CD4-positive, alpha-beta T cell treated with Interleukin-2 at 100 ng/mL for 4 hours (primary cell): ENCODE results near the gene PSMD2.

Source experiments
- DNase-seq: peaks from one replicate; pipeline ENCODE4 v3.0.0-alpha.2; 2020; ENCODE audit warnings: low spot score

The PSMD2 gene

DNA sequence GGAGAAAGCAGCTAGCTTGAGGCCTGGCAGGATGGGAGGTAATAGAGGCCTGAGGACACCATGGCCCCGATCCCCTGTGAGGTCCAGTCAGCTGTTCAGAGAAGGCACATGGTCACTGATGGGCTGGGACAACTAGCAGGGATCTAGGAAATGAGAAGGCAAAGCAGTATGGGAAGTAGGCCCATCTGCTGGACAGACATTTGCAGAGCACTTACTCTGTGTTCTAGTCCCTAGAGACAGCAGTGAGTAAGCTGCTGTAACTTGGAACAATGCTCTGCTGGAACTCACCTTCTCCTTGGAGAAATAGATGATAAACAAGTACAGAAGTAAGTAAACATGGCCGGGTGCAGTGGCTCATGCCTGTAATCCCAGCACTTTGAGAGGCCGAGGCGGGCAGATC is 16.1 kb upstream of the PSMD2 start:
- DNase-seq, result no peak

GRCh38 chr3:184283681-184284080 is 15.4 kb upstream of the PSMD2 start:
- no peak for DNase-seq

DNA sequence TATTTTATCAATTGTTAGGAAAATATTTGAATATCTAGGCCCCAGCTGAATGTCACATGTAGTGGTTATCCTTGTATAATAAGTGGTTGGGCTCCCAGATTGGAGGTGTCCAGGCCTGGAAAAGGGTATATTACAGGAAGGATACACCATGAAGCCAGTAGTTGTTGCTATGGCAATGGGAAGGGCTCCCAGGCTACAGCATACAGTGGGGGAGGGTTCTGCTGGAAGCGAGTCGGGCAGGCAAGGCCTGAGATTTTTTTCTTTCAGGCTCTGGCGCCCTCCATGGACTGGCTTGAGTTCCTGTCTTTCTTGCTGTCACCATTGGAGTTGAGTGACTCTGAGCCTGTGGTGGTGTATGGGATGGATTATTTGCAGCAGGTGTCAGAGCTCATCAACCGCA is 14.3 kb upstream of the PSMD2 start:
- peak; percentile 22 for DNase-seq

DNA sequence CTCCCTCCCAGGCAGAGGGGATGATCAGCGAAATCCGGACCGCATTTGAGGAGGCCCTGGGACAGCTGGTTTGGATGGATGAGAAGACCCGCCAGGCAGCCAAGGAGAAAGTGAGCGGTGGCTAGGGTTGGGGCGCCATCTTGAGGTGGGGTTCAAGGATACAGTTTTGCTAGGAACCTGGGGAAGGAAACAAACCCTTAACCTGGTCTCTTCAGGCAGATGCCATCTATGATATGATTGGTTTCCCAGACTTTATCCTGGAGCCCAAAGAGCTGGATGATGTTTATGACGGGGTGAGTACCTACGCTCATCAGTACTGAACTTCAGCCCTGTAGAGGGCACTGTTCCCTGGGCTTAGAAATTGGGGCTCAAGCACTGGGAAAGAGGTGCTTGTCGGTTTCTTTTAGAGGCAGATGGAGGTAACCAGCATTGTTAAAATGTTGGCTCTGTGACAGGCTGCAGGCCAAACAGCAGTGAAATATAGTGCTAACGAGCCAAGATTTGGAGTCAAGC is 9.6 kb upstream of the PSMD2 start:
- peak; percentile 58 for DNase-seq

GRCh38 chr3:184290331-184290730 is 8.7 kb upstream of the PSMD2 start:
- DNase-seq, result no peak

DNA sequence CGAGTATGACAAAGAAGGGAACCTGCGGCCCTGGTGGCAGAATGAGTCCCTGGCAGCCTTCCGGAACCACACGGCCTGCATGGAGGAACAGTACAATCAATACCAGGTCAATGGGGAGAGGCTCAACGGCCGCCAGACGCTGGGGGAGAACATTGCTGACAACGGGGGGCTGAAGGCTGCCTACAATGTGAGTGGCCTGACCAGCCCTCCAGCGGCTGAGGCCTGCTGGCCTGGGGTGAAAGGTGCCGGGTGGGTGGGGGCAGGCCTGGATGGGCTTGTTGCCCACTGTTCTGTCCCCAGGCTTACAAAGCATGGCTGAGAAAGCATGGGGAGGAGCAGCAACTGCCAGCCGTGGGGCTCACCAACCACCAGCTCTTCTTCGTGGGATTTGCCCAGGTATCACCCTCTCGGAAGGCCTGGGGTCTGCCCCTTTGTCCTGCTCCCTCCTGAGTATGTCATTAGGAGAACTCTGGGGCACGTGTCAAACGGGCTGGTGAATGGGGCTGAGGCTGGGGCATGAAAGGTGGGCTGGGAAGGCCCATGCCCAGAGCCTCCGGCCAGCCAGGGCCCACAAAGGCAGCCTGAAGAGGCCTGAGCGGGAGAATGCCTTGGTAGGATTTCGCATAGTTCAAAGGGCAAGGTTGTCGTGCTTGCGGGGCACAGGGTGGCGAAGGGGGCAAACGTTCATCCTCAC is 7.8 kb upstream of the PSMD2 start:
- no peak for DNase-seq

DNA sequence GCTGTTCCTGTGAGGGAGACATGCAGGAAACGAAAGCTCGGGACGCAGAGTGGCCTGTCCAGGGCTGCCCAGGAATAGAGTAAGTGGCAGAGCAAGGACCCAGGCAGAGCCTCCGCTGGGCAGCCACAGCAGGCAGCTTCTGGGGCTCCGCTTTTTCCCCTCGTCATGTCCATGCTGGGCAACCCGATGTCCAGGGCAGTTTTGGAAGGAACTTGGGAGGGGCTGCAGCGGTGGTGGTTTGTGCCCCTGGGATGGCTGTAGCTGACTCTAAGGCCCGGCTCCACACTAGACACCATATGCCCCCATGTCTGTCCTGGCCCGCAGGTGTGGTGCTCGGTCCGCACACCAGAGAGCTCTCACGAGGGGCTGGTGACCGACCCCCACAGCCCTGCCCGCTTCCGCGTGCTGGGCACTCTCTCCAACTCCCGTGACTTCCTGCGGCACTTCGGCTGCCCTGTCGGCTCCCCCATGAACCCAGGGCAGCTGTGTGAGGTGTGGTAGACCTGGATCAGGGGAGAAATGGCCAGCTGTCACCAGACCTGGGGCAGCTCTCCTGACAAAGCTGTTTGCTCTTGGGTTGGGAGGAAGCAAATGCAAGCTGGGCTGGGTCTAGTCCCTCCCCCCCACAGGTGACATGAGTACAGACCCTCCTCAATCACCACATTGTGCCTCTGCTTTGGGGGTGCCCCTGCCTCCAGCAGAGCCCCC is 7.1 kb upstream of the PSMD2 start:
- no peak for DNase-seq

DNA sequence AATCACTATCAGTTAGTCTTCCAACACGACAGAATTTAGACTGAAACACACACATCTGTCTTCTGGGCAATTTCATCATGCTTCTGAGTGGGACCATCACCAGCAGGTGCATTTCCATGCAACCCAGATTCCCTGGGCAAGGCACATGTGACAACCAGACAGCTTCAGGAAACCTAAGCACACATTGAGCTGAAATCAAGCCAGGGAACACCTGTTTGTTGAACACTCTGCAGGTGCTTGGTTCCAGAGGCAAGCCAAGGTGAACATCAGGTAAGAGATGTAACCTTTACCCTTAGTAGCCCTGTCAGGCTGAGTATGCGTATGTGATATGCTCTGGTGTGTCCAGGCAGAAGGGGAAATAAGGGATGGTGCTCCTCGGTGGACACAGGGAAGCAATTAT is 3.3 kb upstream of the PSMD2 start:
- no peak for DNase-seq

GRCh38 chr3:184296616-184297015 is 2.4 kb upstream of the PSMD2 start:
- no peak for DNase-seq

- DNase-seq, result no peak
Observed at GRCh38 chr3:184299488-184300377, 692 bp downstream of the PSMD2 start.

- no peak for DNase-seq
Observed at GRCh38 chr3:184300378-184300720, 1.3 kb downstream of the PSMD2 start.

GRCh38 chr3:184305577-184305976 is 6.5 kb downstream of the PSMD2 start:
- DNase-seq, result no peak

DNA sequence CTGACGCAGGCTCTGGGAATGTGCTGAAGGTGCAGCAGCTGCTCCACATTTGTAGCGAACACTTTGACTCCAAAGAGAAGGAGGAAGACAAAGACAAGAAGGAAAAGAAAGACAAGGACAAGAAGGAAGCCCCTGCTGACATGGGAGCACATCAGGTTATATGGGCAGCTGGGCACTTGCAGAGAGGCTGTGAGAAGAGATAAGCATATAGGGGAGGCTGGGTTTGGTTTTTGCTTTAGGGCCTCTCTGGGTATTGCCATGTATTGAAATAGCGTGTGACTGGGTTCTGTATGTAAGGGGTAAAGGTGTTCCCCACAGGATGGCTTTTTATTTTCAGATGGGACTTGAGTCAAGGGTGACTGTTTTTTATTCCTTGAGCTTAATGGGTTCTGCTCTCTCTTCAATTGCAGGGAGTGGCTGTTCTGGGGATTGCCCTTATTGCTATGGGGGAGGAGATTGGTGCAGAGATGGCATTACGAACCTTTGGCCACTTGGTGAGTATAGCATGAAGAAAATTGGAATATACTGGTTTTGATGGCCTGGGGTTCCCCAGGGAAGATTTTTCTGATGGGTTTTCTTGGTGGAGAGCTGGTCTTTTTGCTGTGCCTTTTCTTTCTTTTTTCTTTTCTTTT is 7.4 kb downstream of the PSMD2 start:
- DNase-seq, result no peak

DNA sequence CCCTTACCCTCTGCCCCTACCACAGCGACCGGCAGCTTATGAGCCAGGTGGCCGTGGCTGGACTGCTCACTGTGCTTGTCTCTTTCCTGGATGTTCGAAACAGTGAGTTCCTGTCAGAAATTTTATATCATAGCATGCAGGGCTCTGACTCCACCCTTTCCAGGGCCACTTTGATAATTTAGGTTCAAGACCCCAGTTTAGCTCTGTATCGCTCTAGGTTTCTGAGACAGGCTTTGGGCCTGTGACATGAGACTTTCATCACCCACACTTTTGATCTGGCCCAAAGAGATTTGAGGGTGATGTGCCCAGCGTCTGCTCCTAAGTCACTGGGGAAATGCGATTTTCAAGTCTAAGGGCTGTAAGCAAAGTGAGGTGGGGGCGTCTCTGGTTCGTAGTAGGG is 8.9 kb downstream of the PSMD2 start:
- DNase-seq, result no peak

DNA sequence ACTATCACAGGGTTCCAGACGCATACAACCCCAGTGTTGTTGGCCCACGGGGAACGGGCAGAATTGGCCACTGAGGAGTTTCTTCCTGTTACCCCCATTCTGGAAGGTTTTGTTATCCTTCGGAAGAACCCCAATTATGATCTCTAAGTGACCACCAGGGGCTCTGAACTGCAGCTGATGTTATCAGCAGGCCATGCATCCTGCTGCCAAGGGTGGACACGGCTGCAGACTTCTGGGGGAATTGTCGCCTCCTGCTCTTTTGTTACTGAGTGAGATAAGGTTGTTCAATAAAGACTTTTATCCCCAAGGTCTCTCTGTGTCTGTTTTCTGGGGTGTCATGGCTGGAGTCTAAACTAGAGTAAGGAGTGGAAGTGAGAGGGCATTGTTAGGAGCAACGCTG is 9.7 kb downstream of the PSMD2 start:
- DNase-seq, result no peak

DNA sequence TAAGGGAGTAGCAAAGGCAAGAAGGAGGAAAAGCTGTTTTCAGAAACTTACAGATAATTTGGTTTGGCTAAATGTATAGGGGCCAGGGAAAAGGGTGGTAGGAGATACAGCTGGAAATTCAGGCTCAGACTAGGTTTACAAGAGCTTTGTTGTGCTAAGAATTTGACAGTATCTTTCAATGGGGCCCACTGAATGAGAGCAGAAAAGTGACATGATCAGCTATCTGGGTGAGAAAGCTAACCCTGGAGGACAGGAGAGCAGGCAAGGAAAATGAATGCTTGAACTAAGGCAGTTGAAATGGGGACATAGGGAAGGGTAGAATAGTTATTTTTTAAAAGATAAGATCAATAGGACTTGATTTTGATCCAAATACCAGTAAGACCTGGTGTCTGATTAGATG is 12.6 kb downstream of the PSMD2 start:
- no peak for DNase-seq

DNA sequence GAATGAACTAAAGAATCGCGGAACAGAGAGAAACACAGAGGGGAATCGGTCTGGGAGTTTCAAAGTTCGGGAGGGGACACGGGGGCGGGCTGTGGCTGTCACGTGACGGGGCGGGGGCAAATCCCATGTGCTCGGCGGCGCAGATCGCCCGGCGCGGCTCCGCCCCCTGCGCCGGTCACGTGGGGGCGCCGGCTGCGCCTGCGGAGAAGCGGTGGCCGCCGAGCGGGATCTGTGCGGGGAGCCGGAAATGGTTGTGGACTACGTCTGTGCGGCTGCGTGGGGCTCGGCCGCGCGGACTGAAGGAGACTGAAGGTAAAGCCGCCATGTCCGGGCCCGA is 15.3 kb downstream of the PSMD2 start, which contains the start of gene EIF4G1:
EIF4G1 (plus strand) TSS at position 244 of the 337 bp plus-strand sequence. CDS start 1,191 bp downstream, outside the sequence.
- DNase-seq, result peak; percentile 92

GRCh38 chr3:184314700-184315542 is 15.9 kb downstream of the PSMD2 start:
- peak; percentile 58 for DNase-seq

DNA sequence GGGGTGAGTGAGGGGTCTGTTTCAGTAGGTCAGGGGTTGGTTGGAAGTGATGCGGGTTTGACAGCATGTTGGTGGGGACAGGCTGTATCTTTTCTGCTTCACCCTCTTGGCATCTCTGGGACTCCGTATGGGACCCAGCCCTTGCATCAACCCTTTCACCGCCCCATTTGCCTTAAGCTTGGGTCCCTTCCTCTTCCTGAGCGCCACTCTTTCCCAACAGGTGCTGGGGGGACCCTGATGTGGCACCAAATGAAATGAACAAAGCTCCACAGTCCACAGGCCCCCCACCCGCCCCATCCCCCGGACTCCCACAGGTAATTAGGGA is 16.5 kb downstream of the PSMD2 start:
- DNase-seq, result no peak

GRCh38 chr3:184315871-184316661 is 17.0 kb downstream of the PSMD2 start:
- DNase-seq, result no peak

DNA sequence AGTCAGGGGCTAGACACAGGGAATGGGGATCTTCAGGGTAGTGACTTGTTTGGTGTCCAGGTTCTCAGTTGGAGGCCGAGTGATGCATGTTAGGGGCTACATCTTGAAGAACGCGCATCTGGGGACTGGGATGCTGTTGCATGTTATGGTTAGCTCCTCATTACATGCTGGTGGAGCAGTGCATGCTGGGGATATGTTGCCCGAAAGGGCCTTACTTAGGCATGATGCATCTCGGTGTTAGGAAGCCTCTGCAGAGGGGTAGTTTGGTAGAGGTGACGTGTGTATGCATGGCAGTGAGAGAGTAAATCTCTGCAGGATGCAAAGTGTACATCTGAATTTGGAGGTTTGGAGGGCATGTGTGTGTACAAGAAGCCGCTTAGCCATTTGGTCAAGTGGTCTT is 17.8 kb downstream of the PSMD2 start:
- no peak for DNase-seq
